GM18861 (cell line): ENCODE measurements around the gene LPP.

ENCODE experiments used
- ATAC-seq: cut with Tn5 transposase; IDR thresholded peaks from one replicate; pipeline ENCODE4 v1.9.1; 2021; ENCODE audit not compliant: unreplicated experiment

The LPP gene

DNA sequence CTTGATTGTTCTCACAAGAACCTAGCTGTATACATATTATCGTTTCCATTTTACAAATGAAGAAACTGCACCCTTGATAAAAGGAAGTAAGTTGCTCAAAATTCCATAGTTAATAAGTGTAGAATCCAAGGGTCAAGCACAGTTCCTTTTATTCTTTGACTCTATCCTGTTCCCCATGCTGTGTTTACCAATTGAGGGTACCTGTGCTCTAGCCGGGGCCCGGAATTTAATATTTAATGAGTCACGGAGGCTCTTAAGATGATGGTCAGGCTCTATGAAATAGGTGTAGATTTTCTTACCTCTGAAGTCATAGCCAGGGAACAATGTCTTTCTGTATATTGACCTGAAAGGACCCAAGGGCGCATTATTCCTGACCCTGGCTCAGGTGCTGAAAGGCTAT, 65.2 kb downstream of the LPP start:
- ATAC-seq, result no peak

DNA sequence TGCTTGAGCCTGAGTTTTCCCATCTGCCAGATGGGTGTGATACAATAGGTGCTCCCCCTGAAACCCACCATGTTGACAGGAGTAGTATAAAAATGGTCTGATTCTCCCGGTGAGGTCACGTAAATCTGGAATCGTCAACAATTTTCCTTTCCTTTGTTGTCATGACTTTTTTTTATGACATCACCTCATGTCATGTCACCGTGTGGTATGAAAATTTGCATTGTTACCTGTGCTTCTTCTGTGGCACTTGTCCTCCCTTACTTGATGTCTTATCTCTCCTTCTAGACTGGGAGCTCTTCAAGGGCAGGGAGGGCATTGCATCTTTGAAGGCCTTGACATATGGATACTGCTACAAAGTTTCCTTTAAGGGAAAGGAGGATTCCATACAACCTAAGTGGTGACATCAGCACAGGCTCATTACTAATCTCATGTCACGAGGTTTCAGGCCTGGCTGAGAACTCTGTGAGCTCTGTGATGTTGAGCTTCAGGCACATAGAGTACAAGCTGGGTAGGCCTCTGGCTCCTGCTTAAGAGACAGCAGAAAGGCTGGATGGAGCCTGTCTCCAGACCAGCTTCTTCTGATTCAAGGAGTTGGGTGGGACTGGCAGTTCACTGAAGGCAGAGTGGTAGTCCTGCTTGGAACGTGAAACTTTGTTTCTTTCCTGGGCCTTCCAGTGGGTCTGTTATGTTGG, 66.3 kb downstream of the LPP start:
- ATAC-seq, result no peak

DNA sequence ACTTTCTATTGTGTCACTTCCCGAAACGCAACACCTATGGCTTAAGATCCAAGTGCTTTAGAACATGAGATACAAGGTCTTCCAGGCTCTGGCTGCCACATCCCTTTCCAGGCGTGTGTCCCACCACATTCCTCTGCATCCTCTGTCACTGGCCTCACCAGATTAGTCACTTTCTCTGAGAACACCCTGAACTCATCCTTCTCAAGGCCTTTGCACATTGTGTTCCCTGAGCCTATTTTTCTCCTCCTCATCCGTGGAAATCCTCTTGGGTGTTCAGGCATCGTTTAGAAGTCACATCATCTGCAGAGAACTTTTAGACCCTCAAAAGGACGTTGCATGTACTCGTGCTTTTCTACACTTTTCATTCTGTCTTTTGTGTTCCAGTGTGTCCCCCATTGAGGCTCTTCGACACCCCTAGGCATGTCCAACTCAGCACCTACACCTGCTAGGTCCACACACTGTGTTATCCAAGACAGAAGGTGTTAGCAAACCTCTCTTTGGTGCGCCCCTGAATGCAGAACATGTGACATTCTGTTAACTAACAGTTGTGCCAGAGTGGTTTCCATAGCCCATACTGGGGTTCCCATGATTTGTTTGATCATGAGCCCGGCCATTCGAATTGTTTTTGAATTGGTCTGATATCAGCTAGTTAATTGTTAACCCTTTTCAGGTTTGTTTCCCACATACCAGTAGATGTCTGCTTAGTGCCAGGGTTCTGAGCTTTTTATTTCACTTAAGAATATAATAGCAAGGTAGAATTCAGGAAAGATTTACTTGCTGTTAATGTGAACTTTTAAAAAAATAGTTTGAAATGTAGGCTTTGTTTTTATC, 67.2 kb downstream of the LPP start:
- no peak for ATAC-seq

DNA sequence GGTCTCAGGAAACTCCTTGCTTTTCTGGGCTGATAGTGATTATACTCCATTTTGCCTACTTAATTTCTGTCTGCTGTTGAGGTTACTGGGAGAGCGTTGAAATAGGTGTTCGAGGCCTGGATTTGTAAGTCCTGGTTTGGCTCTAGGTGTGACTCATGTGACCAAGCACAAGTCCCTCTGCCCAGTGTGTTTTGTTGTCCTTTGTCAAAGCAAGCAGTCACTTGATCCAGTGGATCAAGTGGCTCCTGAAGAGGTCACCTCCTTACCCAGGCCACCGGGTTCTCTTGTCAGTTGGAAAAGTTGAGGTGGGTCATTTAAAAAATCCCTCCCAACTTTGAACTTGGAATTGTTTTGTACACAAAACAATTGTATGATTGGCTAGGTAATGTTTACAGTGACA, 70.0 kb downstream of the LPP start:
- ATAC-seq, result no peak

DNA sequence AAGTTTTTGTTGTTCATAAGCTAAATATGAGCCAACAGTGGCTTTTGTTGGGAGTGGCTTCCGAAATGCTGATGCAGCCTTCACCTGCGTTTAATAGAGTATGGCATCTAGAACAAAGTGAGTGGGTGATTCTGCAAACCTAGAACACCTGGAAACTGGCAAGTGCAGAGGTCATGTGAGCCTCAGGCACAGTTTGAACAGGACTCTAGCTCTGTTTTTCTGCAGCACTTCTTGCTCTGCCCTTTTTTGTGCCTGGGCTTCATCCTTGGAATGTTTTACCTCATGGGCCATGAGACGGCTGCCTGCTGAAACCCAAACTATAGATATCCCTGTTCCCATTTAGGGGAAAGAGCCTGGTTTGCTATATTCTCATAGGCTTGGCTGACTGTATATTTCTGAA, 73.5 kb downstream of the LPP start:
- no peak for ATAC-seq

DNA sequence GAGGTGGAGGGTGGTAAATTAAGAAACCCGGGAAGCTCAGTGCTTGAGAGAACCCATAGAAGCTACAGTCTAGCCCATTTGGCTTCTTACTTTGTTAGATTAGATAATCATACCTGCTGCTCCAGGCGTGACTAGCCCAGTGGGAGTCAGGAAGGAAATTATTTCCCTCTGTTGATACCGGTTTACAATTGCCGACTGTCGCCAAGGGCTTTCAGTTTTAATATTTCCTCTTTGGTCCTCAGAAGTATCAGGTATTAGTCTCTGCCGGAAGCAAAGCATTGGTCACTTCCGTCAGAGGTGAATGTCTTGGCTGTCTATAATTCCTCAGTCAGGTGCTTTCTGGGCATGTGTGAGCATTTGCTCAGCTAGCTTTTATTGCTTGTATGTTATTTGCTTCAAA, 75.2 kb downstream of the LPP start:
- no peak for ATAC-seq

DNA sequence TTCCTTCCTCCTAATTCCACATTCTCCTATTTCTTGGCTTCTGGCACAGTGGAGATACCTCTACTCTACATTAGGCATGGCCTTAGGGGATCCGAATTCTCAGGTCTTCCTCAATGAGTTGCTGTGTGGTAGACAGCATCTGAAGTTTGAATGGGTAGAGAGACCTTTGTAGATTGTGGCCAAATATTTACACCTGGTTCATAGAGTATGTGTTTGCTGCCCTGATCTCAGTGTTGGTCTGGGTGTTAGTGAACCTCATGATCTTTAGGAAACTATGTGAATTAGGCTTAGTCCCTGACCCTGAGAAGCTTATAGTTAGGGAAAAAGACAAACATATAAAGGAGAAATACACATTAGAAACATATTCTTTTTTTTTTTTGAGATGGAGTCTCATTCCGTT, 75.8 kb downstream of the LPP start:
- no peak for ATAC-seq

DNA sequence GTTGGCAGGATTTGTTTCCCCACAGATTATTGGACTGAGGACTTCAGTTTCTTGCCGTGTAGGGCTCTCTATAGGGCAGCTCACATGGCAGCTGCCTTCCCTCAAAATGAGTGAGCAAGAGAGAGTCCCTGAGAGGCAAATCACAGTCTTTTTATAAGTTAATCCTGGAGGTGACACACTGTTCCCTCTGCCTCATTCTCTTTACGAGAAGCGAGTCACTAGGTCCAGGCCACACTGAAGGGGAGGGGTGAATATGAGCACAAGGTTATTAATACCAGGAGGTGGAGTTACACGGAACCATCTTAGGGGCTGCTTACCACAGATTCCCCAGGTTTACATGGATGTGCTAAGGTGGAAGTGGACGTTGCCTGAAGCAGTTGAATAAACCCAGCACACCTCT, 77.0 kb downstream of the LPP start:
- ATAC-seq, result no peak

DNA sequence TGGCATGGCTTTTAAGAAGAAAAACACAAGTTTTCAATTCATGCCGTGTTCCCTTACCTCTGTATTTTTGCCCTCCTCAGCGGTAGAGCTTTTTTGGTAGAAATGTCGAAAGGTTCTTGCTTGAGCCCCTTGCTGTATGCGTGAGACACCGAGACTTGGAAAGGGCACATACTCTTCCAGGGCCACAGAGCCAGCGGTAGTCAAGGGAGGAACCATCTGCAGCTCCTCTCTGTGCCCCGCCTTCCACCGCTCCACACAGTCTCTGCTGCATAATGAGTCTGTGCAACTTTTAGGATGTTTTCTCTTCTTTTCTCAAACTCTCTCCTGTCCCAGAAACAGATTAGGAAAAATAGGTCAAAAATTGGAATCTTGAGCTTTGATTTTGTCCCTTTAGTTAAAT, 77.5 kb downstream of the LPP start:
- ATAC-seq, result no peak

DNA sequence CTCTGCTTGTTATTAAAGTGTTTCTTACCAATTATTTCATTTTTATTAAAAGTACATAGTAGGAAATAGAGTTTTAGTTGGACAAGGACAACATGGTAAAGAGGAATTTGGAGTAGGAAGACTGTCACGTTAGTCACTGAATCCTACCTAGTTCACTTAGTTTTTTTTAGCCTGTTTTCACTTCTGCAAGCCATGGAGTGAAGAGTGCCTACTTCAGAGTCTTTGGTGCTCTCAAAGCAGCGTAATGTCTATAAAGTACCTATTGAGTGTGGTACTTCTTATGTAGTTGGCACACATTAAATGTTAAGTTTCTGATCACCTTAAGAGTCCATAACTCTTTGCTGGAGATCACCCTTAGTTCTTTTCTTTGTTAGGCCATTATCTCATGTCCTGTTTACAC, 78.7 kb downstream of the LPP start:
- no peak for ATAC-seq

DNA sequence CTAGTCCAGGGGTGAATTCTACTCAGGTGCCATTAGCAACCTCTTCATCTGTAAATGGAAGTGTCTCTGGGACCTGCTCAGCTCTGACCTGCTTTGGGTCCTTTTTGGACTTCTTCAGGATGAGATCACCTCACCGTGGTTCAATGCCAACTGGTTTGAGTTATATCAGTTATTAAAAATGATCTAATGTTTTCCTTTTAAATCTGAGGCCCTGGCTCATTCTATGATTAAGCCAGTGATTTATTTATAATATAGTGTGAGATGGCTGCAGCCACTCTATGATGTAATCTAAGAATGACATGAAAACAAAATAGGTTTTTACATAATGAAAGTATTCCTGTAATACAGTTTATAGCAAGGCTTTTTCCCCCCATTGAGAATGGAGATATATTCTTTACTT, 79.4 kb downstream of the LPP start:
- ATAC-seq, result no peak

DNA sequence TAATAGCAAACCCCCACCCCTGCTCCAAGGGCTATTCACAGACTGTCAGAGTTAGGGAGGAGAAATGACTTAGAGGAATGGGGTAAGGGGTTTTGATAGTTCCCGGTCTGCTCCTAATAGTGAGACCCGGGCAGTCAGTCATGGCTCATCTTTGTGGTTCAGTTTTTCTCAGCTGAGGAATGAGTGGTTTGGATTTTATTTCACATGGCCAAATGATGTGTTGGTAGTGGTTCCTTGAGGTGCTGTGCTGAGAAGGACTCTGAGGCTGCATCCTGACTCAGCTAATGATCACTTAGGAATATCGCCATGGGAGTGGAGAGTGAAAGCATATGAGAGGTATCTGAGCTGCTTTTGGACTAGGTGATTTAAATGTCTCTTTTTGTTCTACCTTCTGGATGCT, 80.2 kb downstream of the LPP start:
- ATAC-seq, result no peak

DNA sequence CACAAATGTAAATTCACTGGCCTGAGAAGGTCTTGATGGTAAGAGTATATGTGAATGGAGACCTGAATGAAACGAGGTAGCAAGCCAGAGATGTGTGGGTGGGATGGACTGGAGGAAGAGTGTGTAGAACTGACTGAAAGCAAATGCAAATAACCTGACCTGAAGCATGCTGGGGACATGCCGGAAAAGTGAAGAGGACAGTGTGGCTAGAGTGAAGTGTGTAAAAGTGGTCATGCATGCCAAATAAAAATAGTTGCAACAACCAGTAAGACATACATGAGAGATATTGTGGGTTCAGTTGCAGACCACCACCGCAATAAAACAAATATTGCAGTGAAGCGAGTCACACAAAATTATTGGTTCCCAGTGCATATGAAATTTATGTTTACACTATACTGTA, 82.3 kb downstream of the LPP start:
- ATAC-seq, result no peak

DNA sequence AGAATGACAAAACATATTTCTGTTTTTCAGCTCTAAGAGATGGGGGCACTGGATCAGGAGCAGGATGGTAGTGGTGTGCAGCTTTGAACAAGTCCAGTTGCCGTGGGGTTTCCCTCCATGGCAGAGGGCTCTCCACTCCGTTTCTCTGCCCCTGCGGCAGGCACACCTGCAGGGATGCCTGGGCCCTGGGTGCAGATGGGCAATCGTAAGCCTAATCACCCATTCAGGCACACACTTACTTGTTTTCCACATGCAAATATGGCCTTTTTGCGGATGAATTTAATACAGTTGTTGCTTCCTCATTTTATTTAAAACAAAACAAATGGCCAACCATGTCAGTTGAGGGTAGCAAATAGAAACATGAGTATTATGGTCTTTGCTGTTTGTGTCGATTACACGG, 85.1 kb downstream of the LPP start:
- no peak for ATAC-seq

DNA sequence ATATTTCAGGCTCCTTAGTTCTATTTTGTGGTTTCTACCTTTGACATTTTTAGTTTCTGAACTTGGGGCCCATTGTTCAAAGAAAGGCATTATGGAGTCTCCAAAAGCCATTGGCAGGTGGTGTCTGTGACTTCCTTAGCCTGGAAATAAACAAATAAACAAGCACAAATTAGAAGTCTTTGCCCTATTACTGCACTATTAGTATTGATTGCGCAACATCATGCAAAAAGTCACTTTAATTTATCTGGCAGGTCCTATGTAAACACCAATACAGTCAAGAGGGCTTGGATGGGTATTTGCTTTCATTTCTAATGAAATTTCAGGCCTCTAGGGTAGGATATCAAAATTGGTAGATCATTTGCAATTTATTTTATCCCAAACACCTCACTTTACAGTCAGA, 85.6 kb downstream of the LPP start:
- ATAC-seq, result no peak

DNA sequence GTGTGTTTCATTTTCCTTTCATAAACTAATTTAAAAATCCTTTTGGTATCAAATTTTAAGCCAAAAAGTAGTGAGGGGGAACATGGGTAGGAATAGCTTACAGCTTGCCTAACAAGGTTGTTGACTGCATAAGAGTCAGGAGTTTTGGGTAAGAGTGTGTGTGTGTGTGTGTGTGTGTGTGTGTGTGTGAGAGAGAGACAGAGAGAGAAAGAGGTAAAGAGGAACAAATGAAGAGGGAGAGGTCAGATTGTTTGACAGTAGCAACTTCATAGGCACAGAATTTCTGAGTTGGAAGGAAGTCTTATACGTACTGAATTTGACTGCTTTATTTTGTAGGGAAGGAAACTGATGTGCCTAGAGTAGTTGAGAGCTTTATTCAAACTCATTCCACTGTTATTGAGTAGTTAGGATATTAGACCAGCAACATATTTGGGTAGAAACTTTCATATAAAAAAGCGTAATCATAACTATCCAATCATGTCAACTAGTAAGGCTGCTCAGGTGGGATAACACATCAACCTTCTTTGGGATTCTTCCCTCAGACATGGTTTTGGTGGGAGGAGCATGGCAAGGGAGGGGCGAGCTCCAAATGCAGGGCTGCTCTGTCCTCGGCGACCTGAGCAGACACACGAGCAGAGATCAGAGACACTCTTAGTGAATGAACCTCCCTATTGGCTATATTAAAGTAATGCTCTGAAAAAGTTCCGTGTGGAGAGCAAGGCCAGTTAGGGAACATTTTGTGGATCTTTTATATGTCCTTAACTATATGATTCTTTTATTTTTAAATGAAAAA, 86.4 kb downstream of the LPP start:
- no peak for ATAC-seq

DNA sequence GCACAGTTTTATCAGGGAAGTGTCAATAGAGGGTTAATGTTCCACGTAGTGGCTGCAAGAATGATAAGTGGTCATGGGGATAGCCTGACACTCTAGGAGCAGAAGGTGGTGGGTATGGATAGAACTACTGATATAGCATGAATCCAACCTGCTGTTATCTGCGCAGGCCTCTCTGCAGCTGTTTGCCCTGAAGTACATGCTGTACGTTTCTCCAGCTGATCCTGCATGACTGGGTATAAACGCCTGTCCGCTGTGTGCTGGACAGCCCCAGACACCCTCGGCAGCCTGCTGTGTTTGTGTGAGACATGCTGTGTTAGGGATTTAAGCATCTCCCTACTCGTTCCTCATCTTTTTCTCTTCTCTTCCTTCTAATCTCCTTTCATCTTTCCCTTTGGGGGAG, 87.1 kb downstream of the LPP start:
- no peak for ATAC-seq

DNA sequence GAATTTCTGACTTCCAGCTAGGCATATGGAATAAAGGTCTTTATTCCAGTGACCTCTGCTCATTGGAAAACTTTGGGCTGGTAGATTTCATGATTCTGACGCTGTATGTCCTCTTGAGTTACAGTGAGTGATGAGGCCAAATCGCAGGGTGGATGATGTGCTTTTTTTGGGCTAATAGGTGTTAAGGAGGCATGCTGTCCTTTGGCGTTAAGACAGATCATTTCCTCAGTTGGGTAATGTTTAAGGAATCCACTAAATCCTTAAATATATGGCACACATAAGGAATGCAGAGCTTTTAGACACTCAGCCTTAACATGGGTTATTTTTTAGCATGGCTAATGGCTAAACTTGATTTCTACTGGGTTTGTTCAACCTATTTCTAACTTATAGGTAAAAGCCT, 87.9 kb downstream of the LPP start:
- no peak for ATAC-seq

DNA sequence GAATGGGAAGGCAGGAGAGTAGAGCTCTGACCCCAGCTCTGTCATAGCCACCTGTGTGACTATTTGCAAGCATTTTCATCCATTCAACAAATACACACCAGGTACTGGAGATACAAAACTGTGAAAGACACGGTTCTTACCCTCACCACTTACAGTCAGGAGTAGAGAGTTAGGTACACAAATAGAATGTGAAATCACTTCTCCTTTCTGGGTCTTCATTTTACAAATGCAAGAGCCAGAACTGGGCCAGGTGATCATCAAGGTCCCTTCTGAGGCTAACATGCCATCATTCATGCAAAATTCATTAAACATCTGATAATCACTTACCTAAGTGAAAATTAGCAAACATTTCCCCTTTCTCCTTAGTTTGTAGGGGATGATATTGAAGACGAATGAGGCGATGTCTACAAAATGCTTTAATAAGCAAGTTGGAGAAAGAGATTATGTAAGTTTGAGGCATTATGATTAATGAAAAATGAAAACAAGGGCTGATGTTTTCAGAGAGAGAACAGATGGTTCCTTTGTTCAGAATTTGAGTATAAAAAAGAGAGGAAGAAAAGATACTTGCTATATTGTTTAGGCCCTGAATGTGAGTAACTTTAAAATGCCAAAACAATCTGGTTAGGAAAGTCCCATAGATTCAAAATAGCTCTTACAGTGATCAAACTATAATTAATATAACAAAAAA, 88.6 kb downstream of the LPP start:
- ATAC-seq, result no peak

DNA sequence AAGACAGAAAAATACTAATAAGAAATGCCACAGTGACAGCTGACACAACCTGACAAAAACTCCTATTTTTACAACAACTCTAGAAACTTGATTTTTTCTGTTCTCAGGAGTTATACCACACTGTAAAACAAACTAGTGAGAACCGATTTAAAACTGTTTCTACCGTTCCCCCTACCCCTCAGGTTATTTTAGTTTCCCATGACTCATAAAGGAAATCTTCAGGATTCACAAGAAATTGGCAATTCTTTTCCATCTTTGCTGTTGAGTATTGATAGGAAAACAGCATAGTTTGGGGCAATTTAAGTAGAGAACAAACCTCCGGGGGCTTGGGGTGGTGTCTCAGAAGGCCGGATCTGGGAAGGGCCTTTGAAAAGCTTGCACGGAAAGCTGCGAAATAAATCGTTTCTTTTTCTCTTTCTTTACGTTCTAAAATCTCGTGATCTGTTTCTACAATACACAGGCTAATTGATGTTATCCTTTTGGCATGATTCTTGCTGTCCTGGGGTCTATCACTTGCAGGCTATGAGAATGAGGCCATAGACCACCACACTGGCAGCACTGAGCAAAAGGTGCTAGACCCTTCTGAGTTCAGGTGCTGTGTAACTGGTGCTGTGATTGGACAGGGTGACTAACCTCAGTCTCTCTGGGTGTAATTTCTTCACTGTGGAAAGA, 89.3 kb downstream of the LPP start:
- no peak for ATAC-seq

DNA sequence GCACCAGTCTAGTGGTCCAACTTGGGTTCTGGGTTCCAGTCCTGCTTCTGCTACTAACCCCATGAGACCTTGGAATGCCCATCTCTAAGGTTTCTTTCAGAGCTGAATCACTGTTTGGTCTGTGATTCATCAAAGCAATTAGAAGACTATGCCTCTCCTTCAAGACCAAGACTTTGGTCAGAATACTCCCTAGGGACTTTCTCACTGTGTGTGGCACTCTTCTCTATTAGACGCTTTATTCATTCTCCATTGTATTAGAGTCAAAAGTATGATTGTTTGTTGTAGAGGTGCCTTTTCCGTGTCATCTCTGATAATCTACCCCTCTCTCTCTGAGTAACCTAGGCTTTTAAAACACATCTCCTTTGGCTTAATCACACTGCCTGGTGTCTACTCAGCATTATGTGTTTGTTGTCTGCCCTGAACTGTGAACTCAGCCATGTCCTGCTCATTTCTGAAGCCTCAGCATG, 90.5 kb downstream of the LPP start:
- ATAC-seq, result no peak
